HEK293 (cell line): ENCODE measurements around the gene PDE10A.

ENCODE experiments used
- CTCF ChIA-PET: fragments of 350-600 bp; formaldehyde crosslinking; extraction: SDS; loops from one replicate; lab custom pipeline; 2021; ENCODE audit warnings: antibody characterized with exemption; lab: Yijun Ruan, JAX
- POLR2A ChIA-PET: fragments of 300-600 bp; formaldehyde crosslinking; extraction: SDS; loops from one replicate; lab custom pipeline; 2020; ENCODE audit warnings: antibody characterized with exemption, inconsistent platforms; lab: Yijun Ruan, JAX
- H3K27ac ChIP-seq: fragments of 200-500 bp; sonication (Bioruptor generic); 2 replicates; pipeline ENCODE4 v1.5.1; 2014; ENCODE audit warnings: low read depth, low read length, control low read depth, inconsistent platforms; ENCODE audit errors: extremely low read depth
- H3K36me3 ChIP-seq, 2 experiments: fragments of 200-500 bp in 1 of 2; sonication (Bioruptor generic) in 1 of 2; 1 replicate in 1 of 2; 2 replicates in 1 of 2; pipeline ENCODE4 v1.5.1; 2014 to 2017; ENCODE audit warnings: inconsistent platforms in 2 of 2, low read length in 2 of 2; ENCODE audit not compliant: control insufficient read depth in 2 of 2, insufficient read depth in 1 of 2
- H3K4me1 ChIP-seq: fragments of 200-500 bp; sonication (Bioruptor generic); 2 replicates; pipeline ENCODE4 v1.5.1; 2014; ENCODE audit warnings: mild to moderate bottlenecking, low read length, inconsistent platforms; ENCODE audit not compliant: control insufficient read depth, insufficient read depth
- H3K4me3 ChIP-seq: 2 replicates; pipeline ENCODE4 v1.5.1; 2011; ENCODE audit warnings: low read depth, mild to moderate bottlenecking, control low read depth, low read length, moderate library complexity
- H3K9me3 ChIP-seq: fragments of 200-500 bp; sonication (Bioruptor generic); 2 replicates; pipeline ENCODE4 v1.5.1; 2014; ENCODE audit warnings: low read depth, low read length, inconsistent platforms; ENCODE audit not compliant: control insufficient read depth, insufficient read depth
- INSM2 ChIP-seq: fragments of 450-650 bp; formaldehyde crosslinking; IDR thresholded peaks from 2 replicates; pipeline ENCODE4 v1.5.1; 2016; ENCODE audit warnings: missing biosample characterization, missing genetic modification characterization
- SP2 ChIP-seq: fragments of 450-650 bp; formaldehyde crosslinking; IDR thresholded peaks from 2 replicates; pipeline ENCODE4 v1.5.1; 2016; ENCODE audit warnings: missing biosample characterization, missing genetic modification characterization
- TRIM28 ChIP-seq: IDR thresholded peaks from 2 replicates; pipeline ENCODE4 v1.6.1; 2011; ENCODE audit warnings: low read length, control low read depth, borderline replicate concordance
- ZBTB17 ChIP-seq: fragments of 450-650 bp; formaldehyde crosslinking; IDR thresholded peaks from 2 replicates; pipeline ENCODE4 v1.5.1; 2016; ENCODE audit warnings: missing biosample characterization, missing genetic modification characterization
- ZFHX2 ChIP-seq: fragments of 450-650 bp; formaldehyde crosslinking; conservative IDR thresholded peaks from 2 replicates; pipeline ENCODE4 v1.5.1; 2016; ENCODE audit warnings: missing biosample characterization, missing genetic modification characterization
- ZNF280C ChIP-seq: fragments of 450-650 bp; formaldehyde crosslinking; IDR thresholded peaks from 2 replicates; pipeline ENCODE4 v1.5.1; 2016; ENCODE audit warnings: missing biosample characterization, missing genetic modification characterization
- ZNF350 ChIP-seq: fragments of 450-650 bp; formaldehyde crosslinking; IDR thresholded peaks from 2 replicates; pipeline ENCODE4 v1.5.0; 2017; ENCODE audit warnings: missing biosample characterization, mild to moderate bottlenecking, missing genetic modification characterization
- ZNF362 ChIP-seq: fragments of 450-650 bp; formaldehyde crosslinking; IDR thresholded peaks from 2 replicates; pipeline ENCODE4 v1.5.1; 2016; ENCODE audit warnings: missing biosample characterization, missing genetic modification characterization
- ZNF433 ChIP-seq: fragments of 450-650 bp; formaldehyde crosslinking; IDR thresholded peaks from 2 replicates; pipeline ENCODE4 v1.5.1; 2016; ENCODE audit warnings: missing biosample characterization, missing genetic modification characterization, low read depth
- ZNF501 ChIP-seq: fragments of 450-650 bp; formaldehyde crosslinking; IDR thresholded peaks from 2 replicates; pipeline ENCODE4 v1.5.1; 2016; ENCODE audit warnings: missing biosample characterization, missing genetic modification characterization
- ZNF645 ChIP-seq: fragments of 450-650 bp; formaldehyde crosslinking; IDR thresholded peaks from 2 replicates; pipeline ENCODE4; 2016; ENCODE audit warnings: missing biosample characterization, missing genetic modification characterization
- ZNF677 ChIP-seq: fragments of 450-650 bp; IDR thresholded peaks from 2 replicates; pipeline ENCODE4 v1.5.0; 2018; ENCODE audit warnings: missing biosample characterization, mild to moderate bottlenecking, missing genetic modification characterization, moderate library complexity
- ZNF704 ChIP-seq: fragments of 450-650 bp; formaldehyde crosslinking; IDR thresholded peaks from 2 replicates; pipeline ENCODE4 v1.5.1; 2016; ENCODE audit warnings: missing biosample characterization, missing genetic modification characterization
- ZNF768 ChIP-seq: fragments of 450-650 bp; formaldehyde crosslinking; IDR thresholded peaks from 2 replicates; pipeline ENCODE4 v1.5.1; 2018; ENCODE audit warnings: missing biosample characterization, mild to moderate bottlenecking, missing genetic modification characterization
- ZNF785 ChIP-seq: fragments of 450-650 bp; formaldehyde crosslinking; IDR thresholded peaks from 2 replicates; pipeline ENCODE4 v1.5.1; 2016; ENCODE audit warnings: missing biosample characterization, missing genetic modification characterization
- ZNF792 ChIP-seq: fragments of 450-650 bp; formaldehyde crosslinking; IDR thresholded peaks from 2 replicates; pipeline ENCODE4 v1.5.1; 2016; ENCODE audit warnings: missing biosample characterization, missing genetic modification characterization

The PDE10A gene

GRCh38 chr6:165478581-165478980 is 184.5 kb downstream of the PDE10A start:
- TF ChIP-seq ZNF785 (tag by site-specific recombination) = no peak
- no peak for TF ChIP-seq ZNF501
- no peak for TF ChIP-seq ZNF704
- TF ChIP-seq SP2 = no peak
- TF ChIP-seq TRIM28 = no peak
- no peak for TF ChIP-seq INSM2 (tag by site-specific recombination)
- no peak for TF ChIP-seq ZNF645 (tag by site-specific recombination)
- TF ChIP-seq ZNF792 = no peak
- no peak for TF ChIP-seq ZFHX2 (tag by site-specific recombination)
- TF ChIP-seq ZNF768 = no peak
- TF ChIP-seq ZBTB17 (tag by site-specific recombination) = no peak
- no peak for TF ChIP-seq ZNF350 (tag by site-specific recombination)
- TF ChIP-seq ZNF280C (tag by site-specific recombination) = no peak
- no peak for TF ChIP-seq ZNF362 (tag by site-specific recombination)
- TF ChIP-seq, all 188 proteins: peak for 0
- ChIA-PET POLR2A (no interaction called here), CTCF (interaction anchor here (0.6 to 1.5 kb wide), 3 partner anchors 10 to 627 kb away, joined by 3 to 5 read pairs (median 3); no protein-coding TSS in a partner anchor)
- H3K27ac ChIP-seq = no peak overlapping the region
- no peaks in the 10 kb centered on the region for H3K4me1 ChIP-seq
- no peak overlapping the region for H3K4me3 ChIP-seq
- no peaks in the 10 kb centered on the region for H3K36me3 ChIP-seq
- H3K9me3 ChIP-seq = no peaks in the 10 kb centered on the region

- CTCF ChIA-PET = no interaction called here
Measured at GRCh38 chr6:165469483-165469882, 193.6 kb downstream of the PDE10A start.

More at GRCh38 chr6:165469483-165469882, 193.6 kb downstream of the PDE10A start:
- Histone ChIP-seq H3K4me1 (0 out of 2 replicates have a peak, but pooled peaks cover 3% of the 10 kb centered on the region), H3K27ac (no peak overlapping the region), H3K4me3 (no peak overlapping the region), H3K9me3 (no peaks in the 10 kb centered on the region), H3K36me3 (no peaks in the 10 kb centered on the region)
- POLR2A ChIA-PET = no interaction called here
- TF ChIP-seq ZNF433 (tag by site-specific recombination) (no peak), ZNF677 (tag by site-specific recombination) (peak; percentile 97)
